GM11168 (cell line): Measurements from ENCODE around the gene THSD7A.
"Not testable (repeated sequence)": the region's sequence is repeated elsewhere in the genome, so short reads cannot be mapped to it uniquely, and the experiment has no call there.

Experiments used
- in situ Hi-C: fragments of 300-500 bp; cut with MboI; formaldehyde crosslinking; loops from one replicate; pipeline ENCODE4 v1.12.0; 2022; ENCODE audit warnings: low sequenced_read_pairs; ENCODE audit not compliant: unreplicated experiment

The THSD7A gene

DNA sequence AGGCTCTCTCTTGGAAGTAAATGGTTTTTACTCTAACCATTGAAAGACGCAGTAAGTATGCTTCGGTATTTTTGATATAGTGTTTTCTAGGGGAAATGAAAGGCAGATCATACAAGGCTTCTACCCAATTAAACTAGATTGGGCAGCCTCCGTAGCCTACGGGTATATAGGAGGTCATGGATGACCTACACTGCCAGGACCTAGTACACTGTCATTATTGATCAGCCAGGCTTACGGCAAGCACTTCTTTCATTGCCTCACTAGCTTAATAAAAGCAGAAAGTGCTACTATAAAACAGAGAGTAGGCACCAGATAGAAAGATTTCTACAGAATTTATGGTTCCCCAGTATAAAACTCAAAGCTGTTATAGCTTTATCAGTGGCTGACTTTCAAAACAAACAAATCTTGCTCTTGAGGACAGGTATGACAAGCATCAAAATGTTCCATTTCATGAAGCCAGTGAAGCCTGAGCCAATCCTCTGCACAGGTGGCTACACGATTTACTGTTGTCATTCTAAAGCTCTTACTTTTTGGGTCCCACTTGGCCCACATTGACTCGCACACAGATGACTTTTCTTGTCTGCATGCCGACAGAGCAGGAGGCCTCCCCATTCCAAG, 358.1 kb downstream of the THSD7A start:
- in situ Hi-C loops: no loop called here

DNA sequence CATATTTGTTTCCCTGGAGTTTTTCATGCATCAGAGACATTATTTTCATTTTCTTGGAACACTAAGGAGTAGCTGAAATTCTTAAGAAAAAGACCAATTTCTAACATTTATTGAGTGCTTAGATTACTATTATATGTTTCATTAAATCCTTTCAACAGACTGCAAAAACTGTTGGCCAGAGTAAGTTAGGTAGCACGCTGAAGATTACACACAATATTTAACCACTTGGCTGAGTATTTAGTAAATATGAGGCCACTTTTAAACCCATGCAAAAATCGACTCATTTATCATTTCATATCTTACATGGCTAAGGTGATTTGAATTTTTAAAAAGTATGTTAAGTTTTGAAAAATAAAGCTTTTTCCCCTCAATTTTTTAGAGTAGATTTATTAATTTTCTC, 358.8 kb downstream of the THSD7A start:
- in situ Hi-C loops: no loop called here

DNA sequence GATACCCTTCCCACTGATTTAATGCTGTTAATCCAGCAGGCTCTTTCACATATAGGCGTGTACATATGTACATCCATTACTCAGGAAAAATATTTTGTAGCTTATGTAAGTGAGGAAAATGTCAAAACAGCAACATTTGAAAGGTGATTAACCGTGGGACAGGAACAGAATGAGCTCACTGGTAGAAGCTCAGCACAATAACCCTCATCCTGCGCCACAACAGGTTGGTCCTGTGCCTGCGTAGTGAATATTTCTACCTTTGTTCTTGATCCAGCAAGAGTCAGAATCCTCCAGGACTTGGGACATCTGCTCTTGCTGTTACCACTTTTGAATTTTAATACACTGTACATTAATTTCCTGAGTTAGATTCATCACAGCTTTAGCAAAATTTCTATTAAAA, 359.4 kb downstream of the THSD7A start:
- in situ Hi-C loops: no loop called here

DNA sequence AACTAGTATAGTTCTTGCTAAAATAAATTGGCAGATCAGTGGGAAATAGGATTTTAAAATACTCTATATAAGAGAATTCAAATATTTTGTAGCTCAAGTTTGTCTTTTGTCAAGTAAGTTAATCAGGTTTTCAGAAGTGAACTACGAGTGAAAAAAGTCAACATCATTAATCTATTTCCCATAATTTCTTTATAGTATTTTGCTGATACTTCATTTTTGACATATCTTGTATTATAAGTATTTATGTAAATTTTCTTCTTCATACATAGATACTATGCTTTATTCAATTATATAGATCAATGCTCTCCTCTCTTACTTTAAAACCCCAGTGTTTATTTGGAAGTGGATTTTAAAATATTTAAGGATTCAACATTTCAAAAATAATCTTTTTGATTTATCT, 360.7 kb downstream of the THSD7A start:
- in situ Hi-C loops: no loop called here

DNA sequence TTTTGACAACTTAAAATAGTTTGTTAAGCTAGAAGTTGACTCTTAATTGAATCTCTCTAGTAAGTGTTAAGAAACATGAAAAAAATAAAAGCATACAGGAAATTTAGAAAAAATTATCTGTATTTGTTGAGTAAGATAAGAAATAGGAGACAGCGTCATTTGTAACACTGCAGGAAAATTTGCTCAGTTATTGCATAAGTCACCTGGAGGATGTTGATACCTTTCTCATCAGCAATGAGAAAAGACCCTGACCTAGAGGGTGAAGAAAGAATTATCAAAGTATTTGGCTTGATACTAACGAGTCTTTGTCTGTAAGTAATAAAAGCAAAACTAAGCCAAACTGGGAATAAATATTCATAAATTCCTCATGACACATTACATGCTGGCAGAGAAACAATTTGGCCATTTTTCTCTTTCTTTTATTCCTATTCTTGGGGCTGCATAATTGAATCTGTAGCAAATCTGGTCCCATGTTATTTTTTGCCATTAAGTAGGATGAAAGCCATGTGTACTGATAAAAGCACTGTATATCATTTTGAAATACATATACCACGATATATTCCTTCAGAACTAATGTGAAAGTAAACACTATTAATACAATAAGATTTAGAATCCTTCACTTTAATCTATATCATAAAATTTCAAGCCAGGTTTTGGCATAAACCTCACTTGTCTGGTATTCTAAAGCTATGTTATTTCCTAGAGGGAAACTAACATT, 362.8 kb downstream of the THSD7A start:
- in situ Hi-C loops: no loop called here

DNA sequence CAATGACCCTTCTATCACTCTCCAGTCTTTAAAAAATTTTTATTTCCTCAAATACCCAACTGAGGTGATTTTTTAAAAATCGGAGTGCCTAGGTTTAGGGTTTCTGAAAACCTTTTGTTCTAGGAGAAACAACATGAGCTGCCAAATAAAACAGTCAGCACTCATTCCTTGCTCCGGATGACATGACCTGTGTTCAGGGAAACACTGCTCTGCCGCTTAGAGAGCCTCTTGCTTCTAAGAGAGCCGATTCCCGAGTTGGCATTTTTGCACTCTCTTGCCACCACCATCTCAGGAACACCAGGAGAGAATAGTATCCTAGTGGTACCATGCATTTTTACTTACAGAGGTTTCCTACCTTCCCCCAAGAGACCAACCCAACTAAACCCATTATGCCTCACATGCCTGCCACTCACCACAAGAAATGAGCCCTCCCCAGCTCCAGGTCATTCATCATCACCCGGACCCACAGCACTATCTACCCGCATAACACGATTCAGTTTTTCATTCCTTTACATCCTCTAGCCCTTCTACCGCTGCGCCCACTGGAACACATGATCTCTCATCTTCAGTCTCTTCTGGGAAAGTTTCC, 365.4 kb downstream of the THSD7A start:
- in situ Hi-C loops: no loop called here

DNA sequence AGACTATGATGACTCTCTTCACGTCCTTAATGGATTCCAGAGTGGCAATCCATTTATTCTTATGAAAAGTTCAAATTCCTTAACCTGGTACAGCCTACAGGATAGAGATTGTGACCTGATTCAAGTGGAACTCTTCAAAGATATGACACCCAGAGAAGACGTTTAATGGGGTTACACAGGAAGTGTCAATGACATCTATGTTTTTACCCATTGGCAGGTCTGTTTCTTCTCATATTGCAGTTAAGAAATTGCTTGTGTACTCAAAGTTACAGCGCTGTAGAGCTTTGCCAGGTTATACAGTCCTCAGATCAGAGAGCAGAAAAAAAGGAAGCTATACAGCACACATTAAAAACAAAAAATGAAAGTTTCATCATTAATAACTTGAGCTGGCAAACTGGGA, 367.4 kb downstream of the THSD7A start:
- in situ Hi-C loops: no loop called here

DNA sequence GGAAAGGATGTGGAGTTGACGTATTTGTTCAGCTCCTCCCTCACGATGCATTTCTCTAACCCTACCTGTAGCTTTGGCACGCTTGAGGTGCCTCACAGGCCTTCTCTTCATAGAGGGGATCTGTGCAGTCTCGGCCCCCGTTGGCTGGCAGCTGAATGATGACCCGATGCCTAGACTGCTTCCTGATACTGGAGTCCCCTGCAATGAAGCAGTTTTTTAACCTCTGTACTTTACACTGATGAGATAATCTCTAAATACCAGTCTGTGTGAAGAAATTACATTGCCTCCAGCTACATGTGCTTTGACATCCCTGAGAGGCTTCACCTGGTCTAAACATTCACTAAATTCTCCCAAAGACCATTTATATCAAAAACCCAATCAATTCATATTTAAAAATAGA, 370.1 kb downstream of the THSD7A start:
- in situ Hi-C loops: no loop called here

DNA sequence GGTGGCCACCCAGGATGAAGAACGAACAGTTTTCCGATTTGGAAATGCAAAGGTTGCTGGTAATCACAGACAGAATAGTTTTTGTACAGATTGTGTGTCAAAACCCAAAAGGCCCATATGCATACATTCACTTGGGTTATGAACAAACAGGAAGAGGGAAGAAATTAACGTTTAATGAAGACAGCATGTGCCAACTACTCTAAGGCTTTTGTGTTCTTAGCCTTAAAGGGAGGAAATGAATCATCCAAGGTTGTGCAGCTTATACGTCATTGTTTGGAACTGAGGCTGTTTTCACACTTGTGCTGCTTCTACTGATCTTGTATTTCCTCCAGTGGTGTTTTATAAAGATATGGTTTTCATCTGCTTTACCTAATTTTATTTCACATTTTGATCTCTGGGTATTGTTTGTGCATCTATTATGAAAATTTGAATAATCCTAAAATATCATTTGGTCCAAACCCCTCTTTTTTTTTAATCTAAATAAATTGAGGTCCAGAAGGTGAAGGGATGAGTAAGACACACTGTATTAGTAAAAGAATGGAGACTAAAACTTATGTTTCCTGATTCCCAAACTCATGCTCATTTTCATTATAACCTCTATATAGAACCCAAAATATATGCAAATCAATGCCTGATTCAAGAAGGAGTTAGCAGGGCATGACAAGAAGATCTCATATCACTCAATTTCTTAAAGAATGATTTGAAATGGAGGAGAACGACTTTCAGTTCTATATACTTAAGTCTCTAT, 373.1 kb downstream of the THSD7A start:
- in situ Hi-C loops: no loop called here

DNA sequence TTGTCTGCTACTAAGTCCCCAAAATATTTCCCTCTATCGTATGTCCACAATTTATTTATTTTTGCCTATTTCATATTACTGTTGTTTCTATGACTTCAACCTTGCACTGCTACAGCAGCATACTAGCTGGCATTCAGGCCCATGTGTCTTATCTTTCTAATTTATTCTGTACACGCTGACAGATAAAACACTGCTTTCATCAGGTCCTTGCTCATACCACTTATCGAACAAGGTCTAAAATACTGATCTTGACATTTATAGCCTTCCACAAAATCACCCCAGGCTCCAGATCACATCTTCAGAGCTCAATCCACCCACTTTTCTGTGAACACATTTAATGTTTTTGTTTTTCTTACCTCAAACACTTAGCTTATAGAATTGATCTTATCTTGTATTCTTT, 374.6 kb downstream of the THSD7A start:
- in situ Hi-C loops: no loop called here

DNA sequence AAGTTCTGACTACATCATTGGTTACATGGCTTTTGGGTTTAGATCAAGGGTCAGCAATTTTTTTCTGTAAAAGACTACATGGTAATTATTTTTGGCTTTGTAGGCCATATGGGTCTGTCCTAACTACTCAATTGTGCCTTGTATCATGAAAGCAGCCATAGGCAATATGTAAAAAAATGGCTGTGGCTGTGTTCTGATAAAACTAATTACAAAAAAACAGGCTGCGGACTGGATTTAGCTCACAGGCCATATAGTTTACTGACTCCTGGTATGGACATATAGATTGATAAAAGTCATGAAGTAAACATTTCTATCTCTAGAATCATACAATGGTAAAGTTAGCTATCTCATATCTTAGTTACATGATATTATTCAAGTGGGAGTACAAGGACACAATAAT, 375.4 kb downstream of the THSD7A start:
- in situ Hi-C loops: no loop called here

DNA sequence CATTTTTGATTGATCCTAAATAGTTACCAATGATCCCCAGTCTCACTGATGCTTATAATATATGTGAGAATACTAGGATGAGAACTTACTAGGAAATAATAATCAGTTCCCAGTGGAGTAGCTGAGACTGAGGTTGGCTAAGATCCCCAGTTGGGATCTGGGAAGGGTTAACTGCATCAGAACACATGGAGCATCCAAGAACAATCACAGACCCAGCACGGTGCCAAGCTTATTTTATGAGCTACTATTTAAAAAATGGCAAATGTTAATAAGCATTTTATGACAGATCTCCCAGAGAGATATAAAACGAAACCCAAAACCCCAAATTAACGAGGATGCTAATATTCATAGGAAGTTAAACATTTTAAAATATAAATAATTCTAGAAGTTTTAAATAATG, 379.5 kb downstream of the THSD7A start:
- in situ Hi-C loops: no loop called here

DNA sequence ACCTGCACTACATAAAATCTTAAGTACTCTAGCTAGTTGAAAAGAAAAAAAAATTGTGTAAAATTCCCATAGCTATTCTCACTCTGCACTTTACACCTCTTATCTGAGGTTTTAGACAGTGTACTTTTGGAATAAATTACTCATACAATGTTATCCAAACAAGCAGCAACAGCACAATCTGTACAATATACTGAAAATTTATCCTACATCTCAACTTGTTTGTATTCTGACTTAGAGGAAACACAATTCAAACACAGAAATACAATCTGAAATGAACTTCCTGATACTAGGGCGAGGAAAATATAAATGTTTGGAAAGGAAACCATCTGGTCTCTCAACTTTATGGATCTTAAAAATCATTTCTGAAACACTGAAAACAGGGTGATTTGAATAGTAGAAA, 381.7 kb downstream of the THSD7A start:
- in situ Hi-C loops: no loop called here

DNA sequence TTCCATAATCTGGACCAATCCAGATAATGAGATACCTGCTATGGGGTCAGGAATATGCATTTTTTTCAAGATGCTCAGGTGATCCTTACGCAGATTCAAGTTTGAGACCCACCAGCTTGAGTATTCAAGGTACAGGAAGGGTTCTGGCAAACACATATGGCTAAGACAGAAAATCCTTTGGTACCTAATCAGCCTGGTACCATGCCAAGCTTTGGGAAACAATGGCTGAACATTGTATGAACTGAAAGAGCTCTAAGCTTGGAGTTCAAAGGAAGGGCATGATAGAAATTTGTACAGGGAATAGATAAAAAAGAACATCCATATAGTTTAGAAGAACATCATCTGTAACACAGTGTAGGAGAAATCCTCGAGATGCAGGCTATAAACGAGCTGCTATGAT, 382.7 kb downstream of the THSD7A start:
- in situ Hi-C loops: no loop called here

DNA sequence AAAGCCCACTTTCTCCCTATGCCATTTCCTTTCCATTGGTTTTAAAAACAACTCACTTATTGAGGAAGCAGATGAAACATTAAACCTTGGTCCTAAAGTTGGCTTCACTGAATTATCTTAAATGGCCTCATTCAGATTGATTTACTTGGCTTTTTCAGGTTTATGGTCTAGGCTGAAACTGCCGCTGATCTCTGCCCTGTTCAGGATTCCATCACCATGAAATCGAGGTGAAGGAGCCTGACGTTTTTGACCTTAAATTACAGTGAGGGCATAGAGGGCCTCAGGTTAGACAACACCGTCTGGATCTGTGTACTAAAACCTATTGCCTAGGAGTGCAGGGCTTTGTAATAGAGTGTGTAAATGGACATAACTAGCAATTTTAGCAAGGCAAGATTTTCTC, 383.7 kb downstream of the THSD7A start:
- in situ Hi-C loops: no loop called here

DNA sequence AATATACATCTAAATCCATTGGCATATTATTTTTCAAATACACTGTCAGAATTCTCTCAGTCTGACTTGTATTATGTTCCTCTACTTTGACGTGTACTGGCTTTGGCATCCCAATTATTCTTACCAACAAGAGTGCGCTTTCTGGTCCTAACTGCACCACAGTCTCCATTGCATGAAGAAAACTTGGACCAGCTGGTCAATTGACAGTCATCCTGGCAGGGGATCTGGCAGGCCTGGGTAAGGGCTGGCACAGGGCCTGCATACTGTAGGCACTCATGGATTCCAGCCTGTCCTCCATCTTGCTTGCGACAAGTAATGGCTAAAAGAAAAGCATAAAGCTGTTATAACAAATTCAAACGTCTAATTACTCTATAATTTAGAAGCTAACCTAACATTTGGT, 384.9 kb downstream of the THSD7A start:
- in situ Hi-C loops: no loop called here

DNA sequence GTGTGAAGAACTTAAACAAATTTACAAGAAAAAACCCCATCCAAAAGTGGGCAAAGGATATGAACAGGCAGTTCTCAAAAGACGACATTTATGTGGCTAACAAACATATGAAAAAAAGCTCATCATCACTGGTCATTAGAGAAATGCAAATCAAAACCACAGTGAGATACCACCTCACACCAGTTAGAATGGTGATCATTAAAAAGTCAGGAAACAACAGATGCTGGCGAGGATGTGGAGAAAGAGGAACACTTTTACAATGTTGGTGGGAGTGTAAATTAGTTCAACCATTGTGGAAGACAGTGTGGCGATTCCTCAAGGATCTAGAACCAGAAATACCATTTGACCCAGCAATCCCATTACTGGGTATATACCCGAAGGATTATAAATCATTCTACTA, 388.1 kb downstream of the THSD7A start:
- in situ Hi-C loops: not testable (repeated sequence)

DNA sequence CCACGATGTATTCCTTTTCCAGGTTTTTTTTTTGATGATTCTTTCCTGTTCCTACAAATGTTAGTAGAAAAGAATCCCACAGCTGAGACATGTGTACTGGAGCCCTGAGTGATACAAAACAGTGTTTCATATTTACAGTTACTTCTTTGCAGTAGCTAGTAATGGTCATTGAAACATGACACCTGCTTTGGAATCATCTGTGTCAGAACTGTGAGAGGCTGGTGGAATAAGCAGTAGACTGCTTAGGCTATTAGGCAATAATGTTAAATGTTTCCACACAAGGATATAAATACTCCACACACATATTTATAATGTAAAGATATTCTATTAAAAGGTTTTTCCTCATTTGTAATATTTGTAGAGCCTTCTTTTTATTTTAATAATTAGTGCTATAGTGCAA, 394.0 kb downstream of the THSD7A start:
- in situ Hi-C loops: no loop called here

DNA sequence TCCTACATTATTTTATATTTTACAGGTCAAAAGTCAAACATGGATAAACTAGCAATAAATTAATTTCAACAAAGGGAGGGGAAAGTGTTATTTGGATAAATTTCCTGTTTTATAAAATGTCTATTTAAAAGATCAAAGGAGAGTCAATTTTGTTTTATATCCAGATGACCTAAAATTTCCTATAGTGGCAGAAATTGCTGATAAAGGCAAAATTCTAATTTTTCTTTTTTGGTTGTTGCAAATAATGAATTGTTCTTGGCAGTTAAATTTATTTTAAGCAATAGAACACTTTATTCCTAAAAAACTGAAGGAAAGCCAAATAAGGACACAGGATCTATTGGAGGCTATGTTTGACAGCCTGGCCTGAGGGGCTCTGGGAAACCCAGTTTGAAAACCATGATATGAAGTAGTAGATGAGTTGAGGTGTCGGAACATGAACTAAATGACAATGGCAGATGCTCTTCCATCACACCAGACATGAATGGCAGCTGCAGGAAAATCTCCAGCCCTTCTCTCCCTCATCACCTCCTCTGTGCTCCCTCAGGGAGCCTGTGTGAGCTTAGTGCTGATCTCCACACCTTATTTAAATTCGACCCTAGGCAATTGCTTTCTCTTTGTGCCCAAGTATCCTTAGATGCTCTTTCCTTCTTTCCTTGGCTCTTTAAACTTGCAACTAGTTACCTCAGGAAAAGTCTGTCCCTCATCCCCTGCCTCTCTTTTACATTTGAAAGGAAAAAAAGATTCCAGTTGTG, 395.0 kb downstream of the THSD7A start:
- in situ Hi-C loops: no loop called here

DNA sequence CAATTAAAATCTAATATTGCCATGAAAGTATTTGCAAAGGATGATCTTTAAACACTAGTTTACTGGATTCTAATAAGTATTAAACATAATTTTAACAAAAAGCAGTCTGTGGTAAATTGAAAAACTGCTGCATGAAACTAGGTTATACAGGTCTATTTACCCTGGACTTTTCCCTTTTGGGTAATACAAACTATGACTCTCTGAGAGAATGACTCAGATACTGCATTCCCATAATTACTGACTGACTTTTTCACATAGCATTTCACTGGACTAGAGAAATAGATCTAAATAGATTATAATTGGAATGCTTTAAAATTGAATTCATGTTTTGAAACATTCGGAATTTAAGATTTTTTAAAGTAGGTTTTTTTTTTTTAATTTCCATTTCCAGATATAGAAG, 395.7 kb downstream of the THSD7A start:
- in situ Hi-C loops: no loop called here

DNA sequence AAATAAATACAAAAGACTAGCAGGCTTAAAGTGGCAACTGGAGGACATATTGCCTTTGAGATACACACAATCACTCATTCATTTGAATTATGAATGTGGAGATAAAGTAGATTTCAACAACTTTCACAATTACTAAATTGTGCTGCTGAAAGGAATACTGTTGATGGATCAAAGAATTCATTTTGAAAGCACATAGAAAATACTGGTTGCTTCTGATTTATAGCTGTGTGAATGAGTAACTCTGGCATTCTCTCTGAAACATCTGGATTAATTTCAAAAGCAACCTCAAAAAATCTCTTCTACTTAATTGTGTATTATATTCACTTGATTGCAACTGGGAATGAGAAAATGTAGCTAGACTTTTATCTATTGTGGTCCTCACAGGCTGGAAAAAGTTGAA, 397.6 kb downstream of the THSD7A start:
- in situ Hi-C loops: no loop called here
